Measurements from ENCODE around the gene CAGE1. TPM values are rescaled to one million over a fixed set of nuclear protein-coding genes. Genes with fewer than 3 reads are reported as not detected.
"Not testable (repeated sequence)": the region's sequence is repeated elsewhere in the genome, so short reads cannot be mapped to it uniquely, and the experiment has no call there.

Gene CAGE1
- total RNA-seq, 1 donor from 2014 or later = not detected

DNA sequence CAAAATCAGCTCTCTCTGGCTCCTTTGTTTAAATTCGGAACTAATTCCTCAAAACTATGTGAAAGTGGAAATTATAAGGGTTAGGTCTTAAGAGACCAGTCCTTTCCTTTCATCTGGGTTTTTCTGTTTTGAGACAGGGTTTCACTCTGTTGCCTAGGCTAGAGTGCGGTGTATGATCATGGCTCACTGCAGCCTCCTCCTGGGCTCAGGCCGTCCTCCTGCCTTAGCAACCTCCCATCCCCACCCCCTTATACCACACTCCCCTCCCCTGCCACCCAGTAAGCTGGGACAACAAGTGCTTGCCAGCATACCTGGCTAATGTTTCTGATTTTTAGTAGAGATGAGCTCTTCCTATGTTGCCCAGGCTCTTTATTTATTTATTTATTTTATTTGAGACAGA, 63.8 kb downstream of the CAGE1 start:
- DNase-seq (ENCODE audit: extremely low spot score in 2 of 2) = no peak
- Histone ChIP-seq H3K4me3 (no peak overlapping the region), H3K36me3 (no peaks in the 10 kb centered on the region), H3K27me3 (no peaks in the 10 kb centered on the region), H3K27ac (no peak overlapping the region), H3K4me1 (no peaks in the 10 kb centered on the region), H3K9me3 (no peaks in the 10 kb centered on the region)
- TF ChIP-seq POLR2A (IDR thresholded peaks at IDR 0.05) = no peak
- no peak for TF ChIP-seq CTCF (IDR thresholded peaks at IDR 0.05)
- TF ChIP-seq POLR2AphosphoS5 (IDR thresholded peaks at IDR 0.05; ENCODE audit: insufficient read depth in 1 of 2, low read depth in 1 of 2) = no peak
- intact Hi-C loops (cut with DNase I) = no loop called here

GRCh38 chr6:7324520-7324919, 65.0 kb downstream of the CAGE1 start:
- H3K36me3 ChIP-seq = no peaks in the 10 kb centered on the region
- intact Hi-C loops (cut with DNase I) = no loop called here
- TF ChIP-seq POLR2A (IDR thresholded peaks at IDR 0.05) (no peak), POLR2AphosphoS5 (IDR thresholded peaks at IDR 0.05; ENCODE audit: insufficient read depth in 1 of 2, low read depth in 1 of 2) (no peak), CTCF (IDR thresholded peaks at IDR 0.05) (no peak)
- no peak overlapping the region for H3K4me3 ChIP-seq
- no peak for DNase-seq (ENCODE audit: extremely low spot score in 2 of 2)
- H3K9me3 ChIP-seq = no peaks in the 10 kb centered on the region
- no peak overlapping the region for H3K27ac ChIP-seq
- H3K27me3 ChIP-seq = no peaks in the 10 kb centered on the region
- no peaks in the 10 kb centered on the region for H3K4me1 ChIP-seq

DNA sequence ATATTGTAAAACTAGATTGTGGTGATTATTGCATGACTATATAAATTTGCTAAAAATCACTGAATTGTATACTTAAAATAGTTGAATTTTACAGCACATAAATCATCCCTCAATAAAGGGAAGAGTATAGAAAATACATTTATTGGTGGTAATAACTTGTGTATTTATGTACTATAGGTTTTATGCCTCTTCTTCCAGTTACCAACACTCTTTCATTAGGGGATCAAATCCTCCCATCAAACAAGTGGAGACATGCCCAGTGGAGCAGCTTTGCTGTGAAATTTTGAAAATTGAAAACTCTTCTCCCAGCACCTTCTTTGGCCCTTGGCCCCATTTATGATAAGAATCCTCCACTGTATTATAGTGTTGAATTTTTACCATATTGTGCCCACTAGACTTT, 66.5 kb downstream of the CAGE1 start:
- no peak overlapping the region for H3K27ac ChIP-seq
- DNase-seq (ENCODE audit: extremely low spot score in 2 of 2) = no peak
- intact Hi-C loops (cut with DNase I) = no loop called here
- no peaks in the 10 kb centered on the region for H3K27me3 ChIP-seq
- H3K9me3 ChIP-seq = no peaks in the 10 kb centered on the region
- no peak overlapping the region for H3K4me3 ChIP-seq
- no peaks in the 10 kb centered on the region for H3K4me1 ChIP-seq
- no peaks in the 10 kb centered on the region for H3K36me3 ChIP-seq
- TF ChIP-seq CTCF (IDR thresholded peaks at IDR 0.05) = no peak
- no peak for TF ChIP-seq POLR2A (IDR thresholded peaks at IDR 0.05)
- no peak for TF ChIP-seq POLR2AphosphoS5 (IDR thresholded peaks at IDR 0.05; ENCODE audit: insufficient read depth in 1 of 2, low read depth in 1 of 2)

DNA sequence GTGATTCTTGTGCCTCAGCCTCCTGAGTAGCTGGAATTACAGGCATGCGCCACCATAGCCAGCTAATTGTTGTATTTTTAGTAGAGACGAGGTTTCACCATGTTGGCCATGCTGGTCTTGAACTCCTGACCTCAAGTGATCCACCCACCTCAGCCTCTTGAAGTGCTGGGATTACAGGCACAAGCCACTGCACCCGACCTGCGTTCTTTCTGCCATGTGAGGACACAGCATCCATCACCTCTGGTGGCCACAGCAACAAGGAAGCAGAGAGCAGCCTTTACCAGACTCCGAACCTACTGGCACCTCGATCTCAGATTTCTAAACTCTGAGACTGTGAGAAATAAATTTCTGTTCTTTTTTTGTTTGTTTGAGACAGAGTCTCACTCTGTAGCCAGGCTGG, 67.7 kb downstream of the CAGE1 start:
- H3K9me3 ChIP-seq; intact Hi-C loops (cut with DNase I); H3K4me3 ChIP-seq; H3K27ac ChIP-seq; H3K4me1 ChIP-seq; H3K27me3 ChIP-seq; DNase-seq (ENCODE audit: extremely low spot score in 2 of 2); H3K36me3 ChIP-seq: not testable (repeated sequence)

DNA sequence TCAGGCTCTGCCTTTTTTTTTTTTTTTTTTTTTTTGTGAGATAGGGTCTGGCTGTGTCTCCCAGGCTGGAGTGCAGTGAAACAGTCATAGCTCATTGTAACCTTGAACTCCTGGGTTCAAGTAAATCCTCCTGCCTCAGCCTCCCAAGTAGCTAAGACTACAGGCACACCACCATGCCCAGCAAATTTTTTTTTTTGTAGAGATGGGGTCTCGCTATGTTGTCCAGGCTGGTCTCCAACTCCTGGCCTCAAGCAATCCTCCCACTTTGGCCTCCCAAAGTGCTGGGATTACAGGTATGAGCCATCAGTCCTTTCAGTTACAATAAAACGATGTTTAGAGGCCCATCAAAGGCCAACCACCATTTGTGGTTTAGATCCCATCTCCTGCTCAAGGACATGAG, 70.1 kb downstream of the CAGE1 start:
- intact Hi-C loops (cut with DNase I); H3K27me3 ChIP-seq: not testable (repeated sequence)

DNA sequence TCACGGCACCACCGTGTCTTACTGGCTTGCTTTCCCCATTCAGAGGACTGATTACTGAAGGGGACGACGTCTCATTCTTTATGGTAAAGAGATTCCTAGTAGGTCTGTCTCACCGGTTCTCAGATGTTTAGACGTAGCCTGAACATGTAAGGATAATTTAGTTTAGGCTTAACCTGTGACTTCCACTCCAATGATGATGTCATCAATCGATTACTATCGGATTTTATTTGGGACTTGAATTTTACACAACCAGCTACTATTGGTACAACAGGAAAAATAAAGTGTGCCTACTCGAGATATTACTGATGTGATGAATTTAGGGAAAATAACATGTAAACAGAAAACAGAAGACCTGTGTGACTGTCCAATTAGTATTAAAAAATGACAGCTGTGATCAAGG, 72.0 kb downstream of the CAGE1 start:
- DNase-seq (ENCODE audit: extremely low spot score in 2 of 2) = no peak
- H3K36me3 ChIP-seq = no peaks in the 10 kb centered on the region
- H3K27ac ChIP-seq = no peak overlapping the region
- H3K4me1 ChIP-seq = peaks cover 7% of the 10 kb centered on the region
- H3K9me3 ChIP-seq = no peaks in the 10 kb centered on the region
- no peaks in the 10 kb centered on the region for H3K27me3 ChIP-seq
- TF ChIP-seq POLR2A (IDR thresholded peaks at IDR 0.05) (no peak), CTCF (IDR thresholded peaks at IDR 0.05) (no peak), POLR2AphosphoS5 (IDR thresholded peaks at IDR 0.05; ENCODE audit: insufficient read depth in 1 of 2, low read depth in 1 of 2) (no peak)
- no peak overlapping the region for H3K4me3 ChIP-seq
- intact Hi-C loops (cut with DNase I) = no loop called here

More for the DNA sequence above, 70.1 kb downstream of the CAGE1 start:
- not testable (repeated sequence) for H3K9me3 ChIP-seq; H3K4me1 ChIP-seq; DNase-seq (ENCODE audit: extremely low spot score in 2 of 2); H3K27ac ChIP-seq; H3K4me3 ChIP-seq; H3K36me3 ChIP-seq
